H1 (cell line): ENCODE measurements around the gene FRK. TPM values are rescaled to one million over a fixed set of nuclear protein-coding genes. Genes with fewer than 3 reads are reported as not detected.

ENCODE experiments used
- CTCF ChIA-PET: fragments of 300-600 bp; sonication (Branson Sonifier 250); formaldehyde crosslinking; loops from one replicate; lab custom pipeline; 2021; ENCODE audit not compliant: partially characterized antibody; lab: Charles Lee
- POLR2A ChIA-PET: fragments of 300-600 bp; sonication (Branson Sonifier 250); formaldehyde crosslinking; loops from one replicate; lab custom pipeline; 2021; ENCODE audit warnings: inconsistent platforms; ENCODE audit not compliant: partially characterized antibody; lab: Charles Lee
- DNase-seq, 2 experiments: peaks; one replicate each; pipeline versions ENCODE4 v3.0.0 to v3.0.0-alpha.2; 2010 to 2022; ENCODE audit warnings: low spot score in 2 of 2, low read depth in 1 of 2, mixed read lengths in 1 of 2
- FAIRE-seq: peaks from 2 replicates; lab custom pipeline; 2011; peaks lifted over from hg19 to GRCh38; lab: Jason Lieb, UNC
- H2AFZ ChIP-seq: 2 replicates; pipeline ENCODE4 v1.8.1; 2012; ENCODE audit warnings: low read length, inconsistent platforms
- H2AK5ac ChIP-seq: 2 replicates; pipeline ENCODE4 v1.6.1; 2013; ENCODE audit warnings: low read depth, low read length
- H2BK120ac ChIP-seq: replicated peaks from 2 replicates; pipeline ENCODE3; 2013; ENCODE audit warnings: low read depth, low read length, inconsistent platforms
- H2BK12ac ChIP-seq: 2 replicates; pipeline ENCODE4 v1.6.1; 2013; ENCODE audit warnings: low read depth, low read length
- H2BK15ac ChIP-seq: 2 replicates; pipeline ENCODE4 v1.6.1; 2013; ENCODE audit warnings: low read length
- H2BK20ac ChIP-seq: 2 replicates; pipeline ENCODE4 v1.6.1; 2013; ENCODE audit warnings: low read length
- H2BK5ac ChIP-seq: 2 replicates; pipeline ENCODE4 v1.6.1; 2013; ENCODE audit warnings: low read depth, low read length
- H3K14ac ChIP-seq: 2 replicates; pipeline ENCODE4 v1.6.1; 2013; ENCODE audit warnings: inconsistent platforms; ENCODE audit not compliant: insufficient read length
- H3K18ac ChIP-seq: 2 replicates; pipeline ENCODE4 v1.6.1; 2013; ENCODE audit warnings: low read length; ENCODE audit errors: extremely low read depth
- H3K23ac ChIP-seq: 2 replicates; pipeline ENCODE4 v1.6.1; 2013; ENCODE audit warnings: inconsistent platforms; ENCODE audit not compliant: insufficient read length
- H3K23me2 ChIP-seq: 2 replicates; pipeline ENCODE4 v1.6.1; 2013; ENCODE audit warnings: low read depth, low read length
- H3K27ac ChIP-seq: 2 replicates; pipeline ENCODE4 v1.6.1; 2011; ENCODE audit warnings: low read depth, low read length, inconsistent platforms
- H3K27me3 ChIP-seq, 4 experiments: replicated peaks in 1 of 4; 1 replicate in 1 of 4; 2 replicates in 3 of 4; pipeline versions ENCODE4 v1.6.1 to v1.8.1; 2011 to 2013; ENCODE audit warnings: low read length in 3 of 4, mild to moderate bottlenecking in 3 of 4, inconsistent platforms in 2 of 4, mixed read lengths in 2 of 4, moderate library complexity in 1 of 4; ENCODE audit not compliant: control insufficient read depth in 3 of 4, insufficient read depth in 3 of 4; ENCODE audit errors: extremely low read depth in 1 of 4
- H3K36me3 ChIP-seq, 4 experiments: 2 replicates each; pipeline versions ENCODE4 v1.6.1 to v1.8.1; 2011 to 2013; ENCODE audit warnings: mild to moderate bottlenecking in 4 of 4, low read length in 3 of 4, moderate library complexity in 2 of 4, control low read depth in 1 of 4, inconsistent platforms in 1 of 4; ENCODE audit not compliant: insufficient read depth in 4 of 4, control insufficient read depth in 2 of 4
- H3K4ac ChIP-seq: replicated peaks from 2 replicates; pipeline ENCODE3; 2013; ENCODE audit warnings: low read length, low read depth, mixed read lengths, inconsistent platforms; ENCODE audit not compliant: insufficient read length
- H3K4me1 ChIP-seq, 4 experiments: replicated peaks in 1 of 4; 1 replicate in 1 of 4; 2 replicates in 3 of 4; pipeline versions ENCODE4 v1.6.1 to v1.8.1; 2011 to 2013; ENCODE audit warnings: low read length in 3 of 4, inconsistent platforms in 2 of 4, mixed read lengths in 1 of 4; ENCODE audit not compliant: insufficient read depth in 4 of 4, control insufficient read depth in 3 of 4
- H3K4me2 ChIP-seq, 2 experiments: 2 replicates each; pipeline versions ENCODE4 v1.6.1 to v1.8.1; 2011 to 2013; ENCODE audit warnings: low read depth in 2 of 2, low read length in 2 of 2, control low read depth in 1 of 2, inconsistent platforms in 1 of 2, mild to moderate bottlenecking in 1 of 2; ENCODE audit not compliant: insufficient read depth in 1 of 2
- H3K4me3 ChIP-seq, 4 experiments: fragments of 200-600, 300-600 bp in 1 of 4; sonication (generic), shearing (Covaris generic), sonication (Bioruptor Twin) in 1 of 4; 2 replicates each; pipeline versions ENCODE4 v1.5.1 to v1.8.1; 2011 to 2016; ENCODE audit warnings: low read length in 4 of 4, low read depth in 3 of 4, control low read depth in 2 of 4, inconsistent platforms in 2 of 4, mild to moderate bottlenecking in 2 of 4, mixed read lengths in 1 of 4, moderate library complexity in 1 of 4; ENCODE audit not compliant: insufficient read depth in 2 of 4; ENCODE audit errors: extremely low read depth in 1 of 4
- H3K56ac ChIP-seq: replicated peaks from 2 replicates; pipeline ENCODE3; 2013; ENCODE audit warnings: low read depth, mild to moderate bottlenecking, mixed read lengths, low read length, inconsistent platforms; ENCODE audit not compliant: insufficient read length
- H3K79me1 ChIP-seq: 2 replicates; pipeline ENCODE4 v1.6.1; 2013; ENCODE audit warnings: low read depth, low read length, control low read depth
- H3K79me2 ChIP-seq, 2 experiments: 2 replicates each; pipeline versions ENCODE4 v1.6.1 to v1.8.1; 2012 to 2013; ENCODE audit warnings: low read length in 2 of 2, mild to moderate bottlenecking in 2 of 2, inconsistent platforms in 1 of 2; ENCODE audit not compliant: insufficient read depth in 2 of 2, control insufficient read depth in 1 of 2
- H3K9ac ChIP-seq, 4 experiments: replicated peaks in 1 of 4; 1 replicate in 1 of 4; 2 replicates in 3 of 4; pipeline versions ENCODE4 v1.6.1 to v1.8.1; 2011 to 2013; ENCODE audit warnings: low read depth in 3 of 4, low read length in 3 of 4, control low read depth in 2 of 4, mild to moderate bottlenecking in 2 of 4, moderate library complexity in 2 of 4, inconsistent platforms in 1 of 4; ENCODE audit errors: extremely low read depth in 1 of 4
- H3K9me3 ChIP-seq, 2 experiments: 2 replicates each; pipeline versions ENCODE4 v1.6.1 to v1.8.1; 2012 to 2013; ENCODE audit warnings: mild to moderate bottlenecking in 2 of 2, moderate library complexity in 2 of 2, control low read depth in 1 of 2, inconsistent platforms in 1 of 2, low read depth in 1 of 2, low read length in 1 of 2, mixed read lengths in 1 of 2; ENCODE audit not compliant: insufficient read depth in 2 of 2
- H4K20me1 ChIP-seq, 2 experiments: replicated peaks in 1 of 2; 2 replicates each; pipeline versions ENCODE3 to v1.8.1; 2011 to 2013; ENCODE audit warnings: inconsistent platforms in 2 of 2, low read length in 2 of 2, mild to moderate bottlenecking in 1 of 2; ENCODE audit not compliant: insufficient read depth in 2 of 2, control insufficient read depth in 1 of 2
- H4K5ac ChIP-seq: 2 replicates; pipeline ENCODE4 v1.6.1; 2013; ENCODE audit warnings: low read length, low read depth, mixed read lengths, inconsistent platforms; ENCODE audit not compliant: insufficient read length
- H4K8ac ChIP-seq: 2 replicates; pipeline ENCODE4 v1.8.0; 2013; ENCODE audit warnings: mild to moderate bottlenecking, moderate library complexity, low read length, inconsistent platforms; ENCODE audit not compliant: insufficient read depth; ENCODE audit errors: extremely low read depth
- H4K91ac ChIP-seq: replicated peaks from 2 replicates; pipeline ENCODE3; 2013; ENCODE audit warnings: low read length, mixed read lengths, inconsistent platforms; ENCODE audit not compliant: insufficient read length
- CREB1 ChIP-seq: IDR thresholded peaks from 2 replicates; pipeline ENCODE4 v1.6.1; 2012; ENCODE audit warnings: inconsistent platforms
- JUN ChIP-seq: IDR thresholded peaks from 2 replicates; pipeline ENCODE4 v1.6.1; 2011; ENCODE audit warnings: low read depth, mild to moderate bottlenecking, improper control_type of control experiment, low read length
- RAD21 ChIP-seq, 2 experiments: IDR thresholded peaks in 1 of 2; conservative IDR thresholded peaks in 1 of 2; 2 replicates each; pipeline ENCODE4 v1.6.1; 2011; ENCODE audit warnings: low read depth in 2 of 2, low read length in 2 of 2, improper control_type of control experiment in 1 of 2, inconsistent platforms in 1 of 2, mild to moderate bottlenecking in 1 of 2, moderate library complexity in 1 of 2
- YY1 ChIP-seq: IDR thresholded peaks from 2 replicates; pipeline ENCODE4 v1.6.1; 2011; ENCODE audit warnings: low read depth, mild to moderate bottlenecking, low read length
- WGBS, 2 experiments: shearing (Covaris generic) in 1 of 2; methylation state at CpG; one replicate each; pipeline versions ENCODE4 v1.1.6 to v1.1.7; 2013 to 2015; ENCODE audit warnings: low lambda C conversion rate in 2 of 2, mixed read lengths in 2 of 2, inconsistent platforms in 1 of 2, low coverage in 1 of 2, missing lambda C conversion rate in 1 of 2; ENCODE audit not compliant: insufficient replicate concordance in 2 of 2, insufficient coverage in 1 of 2, insufficient read length in 1 of 2; ENCODE audit errors: extremely low coverage in 1 of 2, missing lambda C conversion rate in 1 of 2; 5-methylcytosine and 5-hydroxymethylcytosine counted together
- polyA plus RNA-seq, 7 experiments: library from polyadenylated mRNA; depleted of rRNA in 3 of 7; stranded (reverse) in 5 of 7; unstranded in 2 of 7; fragments of >200 nt in 5 of 7; fragments of 200-250 nt in 2 of 7; gene quantifications; 1 replicate in 5 of 7; 2 replicates in 1 of 7; 4 replicates in 1 of 7; pipeline versions ENCODE4 v1.2.1 to v1.2.3, GENCODE V29; 2011 to 2013; ENCODE audit warnings: missing spikeins in 2 of 7, mixed read lengths in 2 of 7
- total RNA-seq: library from RNA; stranded (reverse); fragmentation: NEBNext Ultra II Directional; extraction: Animal tissue kit (Norgen Biotek cat#: 25700); gene quantifications from 2 replicates; pipeline ENCODE4 v1.2.1, GENCODE V29; 2021

The FRK gene
- total and polyA plus RNA-seq, 2 of the 8 experiments (the other 6 are each of a cell fraction or from before 2014, with no cell fraction given) = 0.11 to 0.24 TPM

GRCh38 chr6:116070101-116070500 lies 9.4 kb upstream of the FRK start:
- H3K23me2 ChIP-seq = no peaks in the 10 kb centered on the region
- no peak overlapping the region for H3K4ac ChIP-seq
- H4K5ac ChIP-seq = no peak overlapping the region
- no peak overlapping the region for H2BK12ac ChIP-seq
- ChIA-PET CTCF (interaction anchor here (0.6 to 1.0 kb wide), 4 partner anchors 8 to 1832 kb away, joined by 3 to 5 read pairs (median 4); no protein-coding TSS in a partner anchor), POLR2A (no interaction called here)
- no peak overlapping the region for H4K91ac ChIP-seq
- H4K20me1 ChIP-seq = no peaks in the 10 kb centered on the region
- no peak overlapping the region for H3K9ac ChIP-seq
- no peaks in the 10 kb centered on the region for H3K79me1 ChIP-seq
- H2AFZ ChIP-seq = no peak overlapping the region
- no peak overlapping the region for H3K56ac ChIP-seq
- no peaks in the 10 kb centered on the region for H3K36me3 ChIP-seq
- no peak overlapping the region for H3K27ac ChIP-seq
- FAIRE-seq (no peak), DNase-seq (no peak)
- H2BK15ac ChIP-seq = no peak overlapping the region
- H3K18ac ChIP-seq = no peak overlapping the region
- H4K8ac ChIP-seq = no peak overlapping the region
- H3K4me2 ChIP-seq = no peak overlapping the region
- no peaks in the 10 kb centered on the region for H3K9me3 ChIP-seq
- WGBS, 2 experiments = 83% methylated on average over 1 of the region's 1 CpG; no CpG with 5 or more reads in 1 of the 2 experiments
- no peaks in the 10 kb centered on the region for H3K4me1 ChIP-seq
- no peak overlapping the region for H2AK5ac ChIP-seq
- TF ChIP-seq CREB1 (no peak), YY1 (no peak), JUN (no peak), RAD21 (IDR thresholded peaks at IDR 0.05 in 1 of 2, conservative IDR thresholded peaks at IDR 0.05 in 1 of 2; ENCODE audit: low read depth in 2 of 2, low read length in 2 of 2) (no peak)
- H3K27me3 ChIP-seq = peaks cover 0 to 1% (median 0%) of the 10 kb centered on the region in 4 experiments; a peak in 1 of 7 replicates
- no peak overlapping the region for H2BK20ac ChIP-seq
- H3K23ac ChIP-seq = no peak overlapping the region
- H2BK120ac ChIP-seq = no peak overlapping the region
- no peak overlapping the region for H3K14ac ChIP-seq
- no peaks in the 10 kb centered on the region for H3K79me2 ChIP-seq
- H2BK5ac ChIP-seq = no peak overlapping the region
- no peak overlapping the region for H3K4me3 ChIP-seq
